OCI-LY7 (cell line): ENCODE measurements around the gene CTTNBP2NL. TPM values are rescaled to one million over a fixed set of nuclear protein-coding genes. Genes with fewer than 3 reads are reported as not detected.

Source experiments
- BruUV-seq: library from RNA; stranded (reverse); fragments of 400-500 nt; replicated peaks from 2 replicates; lab custom pipeline; 2021; lab: Mats Ljungman, UMichigan
- CTCF ChIA-PET: fragments of 300-600 bp; sonication (Branson Sonifier 250); formaldehyde crosslinking; loops from one replicate; lab custom pipeline; 2022; ENCODE audit warnings: antibody characterized with exemption; ENCODE audit not compliant: unreplicated experiment; lab: Charles Lee
- POLR2A ChIA-PET: fragments of 300-600 bp; sonication (Branson Sonifier 250); formaldehyde crosslinking; loops from one replicate; lab custom pipeline; 2022; ENCODE audit warnings: antibody characterized with exemption; lab: Charles Lee
- DNase-seq: peaks from one replicate; pipeline ENCODE4 v3.0.0-alpha.2; 2015; ENCODE audit warnings: low spot score
- H2AFZ ChIP-seq: fragments of 200-600 bp; sonication (generic), shearing (Covaris generic); 2 replicates; pipeline ENCODE4 v1.6.1; 2014; ENCODE audit warnings: mild to moderate bottlenecking, antibody characterized with exemption, low read length, moderate library complexity
- H3K27ac ChIP-seq: fragments of 200-600 bp; sonication (generic); 2 replicates; pipeline ENCODE4 v1.5.1; 2014; ENCODE audit warnings: mixed run types, low read depth, mild to moderate bottlenecking, moderate library complexity, low read length, inconsistent platforms; ENCODE audit not compliant: poor library complexity, severe bottlenecking
- H3K36me3 ChIP-seq: fragments of 200-600 bp; sonication (generic); 2 replicates; pipeline ENCODE4 v1.6.1; 2014; ENCODE audit warnings: mild to moderate bottlenecking, antibody characterized with exemption, low read length, moderate library complexity, mixed read lengths; ENCODE audit not compliant: insufficient read depth
- H3K4me1 ChIP-seq: fragments of 200-600 bp; sonication (generic); 2 replicates; pipeline ENCODE4 v1.5.1; 2014; ENCODE audit warnings: mild to moderate bottlenecking, low read length; ENCODE audit not compliant: insufficient read depth, poor library complexity, severe bottlenecking
- H3K4me2 ChIP-seq: fragments of 200-600 bp; sonication (generic); 2 replicates; pipeline ENCODE4 v1.6.1; 2014; ENCODE audit warnings: mild to moderate bottlenecking, low read length
- H3K4me3 ChIP-seq: fragments of 200-600 bp; sonication (generic); 2 replicates; pipeline ENCODE4 v1.5.1; 2014; ENCODE audit warnings: mild to moderate bottlenecking, low read depth, low read length; ENCODE audit not compliant: poor library complexity, severe bottlenecking
- H3K79me2 ChIP-seq: fragments of 200-600 bp; sonication (generic); 2 replicates; pipeline ENCODE4 v1.6.1; 2016; ENCODE audit warnings: low read depth, mild to moderate bottlenecking, low read length, moderate library complexity, mixed read lengths; ENCODE audit not compliant: insufficient read depth
- H3K9me2 ChIP-seq: fragments of 200-600 bp; sonication (generic); 2 replicates; pipeline ENCODE4 v1.6.1; 2016; ENCODE audit warnings: mild to moderate bottlenecking, low read length, mixed read lengths; ENCODE audit not compliant: insufficient read depth
- H3K9me3 ChIP-seq: fragments of 200-600 bp; sonication (generic); 2 replicates; pipeline ENCODE4 v1.6.1; 2014; ENCODE audit warnings: mild to moderate bottlenecking, mixed run types, low read length, mixed read lengths
- H4K20me1 ChIP-seq: fragments of 200-600 bp; sonication (generic); 2 replicates; pipeline ENCODE4 v1.6.1; 2014; ENCODE audit warnings: mild to moderate bottlenecking, antibody characterized with exemption, low read length, moderate library complexity, mixed read lengths; ENCODE audit not compliant: insufficient read depth
- CTCF ChIP-seq: fragments of 200-600 bp; sonication (generic); conservative IDR thresholded peaks from 2 replicates; pipeline ENCODE4 v1.5.1; 2014; ENCODE audit warnings: mild to moderate bottlenecking, antibody characterized with exemption, low read length, moderate library complexity, mixed read lengths
- EZH2phosphoT487 ChIP-seq: fragments of 200-600 bp; sonication (generic); IDR thresholded peaks from 2 replicates; pipeline ENCODE4 v1.6.1; 2018; ENCODE audit warnings: low read depth, borderline replicate concordance, mild to moderate bottlenecking, mixed run types, antibody characterized with exemption, low read length, moderate library complexity, mixed read lengths
- intact Hi-C: fragments of 100-400 bp; cut with micrococcal nuclease; formaldehyde crosslinking; loops from one replicate; pipeline ENCODE4 v1.10.0; 2022; ENCODE audit not compliant: unreplicated experiment
- total RNA-seq, 2 experiments: library from RNA; depleted of rRNA in 1 of 2; stranded (reverse); fragments of >200 nt in 1 of 2; shearing (Covaris generic) in 1 of 2; gene quantifications; 2 replicates each; pipeline ENCODE4 v1.2.3, GENCODE V29; 2014 to 2022

Gene CTTNBP2NL
- total RNA-seq, 2 experiments from 2014 or later, result 1.5 to 8.7 TPM

- H3K4me2 ChIP-seq, result peak overlapping the region; percentile 57
- BruUV-seq, result no TSS peak
- no peak overlapping the region for H3K27ac ChIP-seq
- H3K79me2 ChIP-seq, result no peaks in the 10 kb centered on the region
- H3K4me3 ChIP-seq, result peak overlapping the region; percentile 19
- CTCF ChIA-PET, result interaction anchor here (0.7 kb wide), 1 partner anchor 9 kb away, joined by 3 read pairs; no protein-coding TSS in a partner anchor
- H3K9me3 ChIP-seq, result no peaks in the 10 kb centered on the region
- H2AFZ ChIP-seq, result no peak overlapping the region
- no peaks in the 10 kb centered on the region for H4K20me1 ChIP-seq
- POLR2A ChIA-PET, result interaction anchor here (0.7 to 0.8 kb wide), 5 partner anchors 13 to 241 kb away, joined by 3 to 5 read pairs (median 3); no protein-coding TSS in a partner anchor
- no peaks in the 10 kb centered on the region for H3K36me3 ChIP-seq
- TF ChIP-seq CTCF (no peak), EZH2phosphoT487 (no peak)
- H3K9me2 ChIP-seq, result no peaks in the 10 kb centered on the region
- intact Hi-C loops, result no loop called here
- peaks cover 43% of the 10 kb centered on the region for H3K4me1 ChIP-seq
- DNase-seq, result no peak
These were observed 66.9 kb downstream of the CTTNBP2NL start for GRCh38 chr1:112462953-112463279.

GRCh38 chr1:112464501-112464900 is 68.5 kb downstream of the CTTNBP2NL start:
- Histone ChIP-seq H4K20me1 (no peaks in the 10 kb centered on the region), H3K79me2 (no peaks in the 10 kb centered on the region), H3K36me3 (no peaks in the 10 kb centered on the region), H3K27ac (no peak overlapping the region), H2AFZ (no peak overlapping the region), H3K9me2 (no peaks in the 10 kb centered on the region), H3K4me3 (no peak overlapping the region), H3K4me2 (no peak overlapping the region), H3K4me1 (peaks cover 43% of the 10 kb centered on the region), H3K9me3 (no peaks in the 10 kb centered on the region)
- ChIA-PET CTCF (interaction anchor here (0.6 kb wide), 2 partner anchors 45 to 192 kb away, joined by 4 read pairs; no protein-coding TSS in a partner anchor), POLR2A (interaction anchor here (0.7 kb wide), 1 partner anchor 31 kb away, joined by 3 read pairs; no protein-coding TSS in a partner anchor)
- intact Hi-C loops, result no loop called here
- no peak for TF ChIP-seq EZH2phosphoT487
- TF ChIP-seq CTCF, result no peak
- BruUV-seq, result no TSS peak
- DNase-seq, result no peak

GRCh38 chr1:112465122-112465521 is 69.1 kb downstream of the CTTNBP2NL start:
- H3K36me3 ChIP-seq, result no peaks in the 10 kb centered on the region
- H3K27ac ChIP-seq, result no peak overlapping the region
- DNase-seq, result no peak
- intact Hi-C loops, result no loop called here
- H3K79me2 ChIP-seq, result no peaks in the 10 kb centered on the region
- ChIA-PET POLR2A (interaction anchor here (0.7 to 2.9 kb wide), 5 partner anchors 18 to 74 kb away, joined by 3 to 10 read pairs (median 3); partner anchors contain the start of gene CTTNBP2NL), CTCF (interaction anchor here (0.6 kb wide), 2 partner anchors 46 to 191 kb away, joined by 4 read pairs; no protein-coding TSS in a partner anchor)
- BruUV-seq, result no TSS peak
- H4K20me1 ChIP-seq, result no peaks in the 10 kb centered on the region
- H3K4me1 ChIP-seq, result peaks cover 43% of the 10 kb centered on the region
- peak overlapping the region; percentile 96; the same call in 1 of the 2 replicates for H2AFZ ChIP-seq
- H3K4me3 ChIP-seq, result no peak overlapping the region
- H3K4me2 ChIP-seq, result peak overlapping the region; percentile 62
- H3K9me3 ChIP-seq, result no peaks in the 10 kb centered on the region
- H3K9me2 ChIP-seq, result no peaks in the 10 kb centered on the region
- no peak for TF ChIP-seq EZH2phosphoT487
